Measurements from ENCODE around the gene BCAR3. TPM values are rescaled to one million over a fixed set of nuclear protein-coding genes. Genes with fewer than 3 reads are reported as not detected.
"Not testable (repeated sequence)": the region's sequence is repeated elsewhere in the genome, so short reads cannot be mapped to it uniquely, and the experiment has no call there.

The BCAR3 gene
- polyA plus RNA-seq, 2 of the 4 experiments (the other 2 are of a cell fraction) = 31.6 to 33.4 TPM

- Histone ChIP-seq H3K9me3 (no peaks in the 10 kb centered on the region), H3K4me2 (peak overlapping the region; percentile 98), H3K4me1 (peaks cover 100% of the 10 kb centered on the region), H3K4me3 (no peak overlapping the region), H3K27ac (peak overlapping the region; percentile 46 to 47; a peak in 5 of 6 replicates)
- ATAC-seq (no peak), DNase-seq (ENCODE audit: low read depth in 1 of 2, low spot score in 1 of 2) (no peak), FAIRE-seq (no peak)
- TF ChIP-seq RAD21 (conservative IDR thresholded peaks at IDR 0.05 in 1 of 2, IDR thresholded peaks at IDR 0.05 in 1 of 2) = no peak
- TF ChIP-seq RARB (CRISPR knock-in tag; IDR thresholded peaks at IDR 0.05) = no peak
- no peak for TF ChIP-seq MYC (IDR thresholded peaks at IDR 0.05; ENCODE audit: borderline replicate concordance, low read length)
- no peak for TF ChIP-seq PHF8 (IDR thresholded peaks at IDR 0.05; ENCODE audit: borderline replicate concordance, low read depth)
- no peak for TF ChIP-seq EP300 (IDR thresholded peaks at IDR 0.05)
- TF ChIP-seq ESRRA (IDR thresholded peaks at IDR 0.05; ENCODE audit: borderline replicate concordance, low read length) = no peak
- TF ChIP-seq RFX5 (IDR thresholded peaks at IDR 0.05) = no peak
- TF ChIP-seq FOXS1 (CRISPR knock-in tag; IDR thresholded peaks at IDR 0.05) = no peak
- POLR2A ChIA-PET = no interaction called here
- 56% methylated on average over 3 of the region's 3 CpGs for WGBS (ENCODE audit: missing lambda C conversion rate)
- CTCF ChIA-PET = interaction anchor here (0.5 to 2.0 kb wide), 6 partner anchors 11 to 238 kb away, joined by 3 to 7 read pairs (median 3); no protein-coding TSS in a partner anchor
Observed at GRCh38 chr1:93675271-93675670, 6.4 kb downstream of the BCAR3 start.

- FAIRE-seq; H3K4me3 ChIP-seq; DNase-seq (ENCODE audit: low read depth in 1 of 2, low spot score in 1 of 2); H3K9me3 ChIP-seq; POLR2A ChIA-PET; ATAC-seq: not testable (repeated sequence)
- WGBS (ENCODE audit: missing lambda C conversion rate) = 54% methylated on average over 6 of the region's 6 CpGs
- CTCF ChIA-PET = interaction anchor here (1.3 to 10.7 kb wide), 3 partner anchors 133 to 237 kb away, joined by 3 to 76 read pairs (median 6); no protein-coding TSS in a partner anchor
- Histone ChIP-seq H3K27ac (peak overlapping the region in 1 of 2 experiments; percentile 46; a peak in 4 of 6 replicates), H3K4me2 (peak overlapping the region; percentile 98; the same call in 2 of the 3 replicates), H3K4me1 (peaks cover 100% of the 10 kb centered on the region)
Observed at GRCh38 chr1:93674071-93674470, 7.6 kb downstream of the BCAR3 start.

- Histone ChIP-seq H3K4me2 (peak overlapping the region; percentile 98), H3K27ac (peak overlapping the region; percentile 74 to 86; a peak in 5 of 6 replicates), H3K9me3 (no peaks in the 10 kb centered on the region), H3K4me3 (0 out of 3 replicates have a peak overlapping the region, but pooled peaks have one; percentile 32), H3K4me1 (peaks cover 100% of the 10 kb centered on the region)
- ChIA-PET POLR2A (interaction anchor here (1.4 kb wide), 1 partner anchor 8 kb away, joined by 9 read pairs; the partner anchor contains the start of gene BCAR3), CTCF (interaction anchor here (1.2 to 10.7 kb wide), 4 partner anchors 8 to 236 kb away, joined by 5 to 76 read pairs (median 14); partner anchors contain the start of gene BCAR3)
- DNase-seq (ENCODE audit: low read depth in 1 of 2, low spot score in 1 of 2) (no peak), ATAC-seq (no peak), FAIRE-seq (no peak)
- 88% methylated on average over 2 of the region's 2 CpGs for WGBS (ENCODE audit: missing lambda C conversion rate)
- TF ChIP-seq NFE2L2 (conservative IDR thresholded peaks at IDR 0.05; ENCODE audit: low read length) = no peak
- TF ChIP-seq CEBPB (IDR thresholded peaks at IDR 0.05) = peak in 1 of 2 experiments; percentile 62; a peak in 2 of 4 replicates
Observed at GRCh38 chr1:93673163-93673829, 8.3 kb downstream of the BCAR3 start.

GRCh38 chr1:93672477-93673162 is 9.0 kb downstream of the BCAR3 start:
- ChIA-PET POLR2A (interaction anchor here (1.4 to 1.8 kb wide), 2 partner anchors 9 to 11 kb away, joined by 7 to 9 read pairs; partner anchors contain the start of gene BCAR3), CTCF (interaction anchor here (1.2 to 10.7 kb wide), 5 partner anchors 9 to 143 kb away, joined by 5 to 76 read pairs (median 6); partner anchors contain the start of gene BCAR3)
- Histone ChIP-seq H3K4me3 (peak overlapping the region; percentile 32; the same call in 2 of the 3 replicates), H3K4me2 (peak overlapping the region; percentile 98), H3K27ac (peak overlapping the region; percentile 74 to 86), H3K9me3 (no peaks in the 10 kb centered on the region), H3K4me1 (peaks cover 100% of the 10 kb centered on the region)
- FAIRE-seq = no peak
- TF ChIP-seq USF2 (IDR thresholded peaks at IDR 0.05) (no peak), SMC3 (IDR thresholded peaks at IDR 0.05) (no peak), JUN (IDR thresholded peaks at IDR 0.05) (0 out of 5 replicates have a peak, but pooled peaks have one; percentile 1 to 2)
- no peak for DNase-seq (ENCODE audit: low read depth in 1 of 2, low spot score in 1 of 2)
- 48% methylated on average over 5 of the region's 5 CpGs for WGBS (ENCODE audit: missing lambda C conversion rate)
- ATAC-seq = peak; percentile 12 to 41; a peak in 2 of 6 replicates

Measured in A549 (cell line).